GM21825 (cell line): ENCODE results near the gene C20orf204.

Source experiments
- ATAC-seq: cut with Tn5 transposase; IDR thresholded peaks from one replicate; pipeline ENCODE4 v1.9.1; 2021; ENCODE audit warnings: mild to moderate bottlenecking, moderate library complexity; ENCODE audit not compliant: unreplicated experiment

Gene C20orf204

GRCh38 chr20:64041040-64041780 lies 5.2 kb downstream of the C20orf204 start:
- ATAC-seq: no peak

GRCh38 chr20:64041781-64042053 lies 5.7 kb downstream of the C20orf204 start:
- no peak for ATAC-seq

- no peak for ATAC-seq
Measured at GRCh38 chr20:64042054-64042781, 6.2 kb downstream of the C20orf204 start.

GRCh38 chr20:64043768-64044167 lies 7.8 kb downstream of the C20orf204 start:
- no peak for ATAC-seq

- ATAC-seq: no peak
Measured at GRCh38 chr20:64044484-64045247, 8.7 kb downstream of the C20orf204 start.

GRCh38 chr20:64045346-64046011 lies 9.5 kb downstream of the C20orf204 start:
- no peak for ATAC-seq

- ATAC-seq: no peak
Measured at GRCh38 chr20:64047046-64047389, 11.0 kb downstream of the C20orf204 start.

- ATAC-seq: no peak
Measured at GRCh38 chr20:64047968-64048401, 12.0 kb downstream of the C20orf204 start.

- ATAC-seq: no peak
Measured at GRCh38 chr20:64048402-64049044, 12.5 kb downstream of the C20orf204 start.

GRCh38 chr20:64049060-64049877 lies 13.3 kb downstream of the C20orf204 start, which contains the start of gene SOX18:
SOX18 (minus strand) TSS chr20:64049639; CDS start chr20:64049516, 123 bp downstream.
- no peak for ATAC-seq

- ATAC-seq: no peak
Measured at GRCh38 chr20:64049878-64050260, 13.9 kb downstream of the C20orf204 start.

GRCh38 chr20:64050261-64051032 lies 14.5 kb downstream of the C20orf204 start:
- no peak for ATAC-seq

GRCh38 chr20:64051033-64051452 lies 15.1 kb downstream of the C20orf204 start:
- ATAC-seq: no peak

GRCh38 chr20:64051561-64052325 lies 15.8 kb downstream of the C20orf204 start:
- ATAC-seq: no peak

GRCh38 chr20:64052326-64052722 lies 16.3 kb downstream of the C20orf204 start:
- no peak for ATAC-seq

GRCh38 chr20:64052987-64053840 lies 17.2 kb downstream of the C20orf204 start:
- no peak for ATAC-seq

- ATAC-seq: no peak
Measured at GRCh38 chr20:64053841-64054661, 18.1 kb downstream of the C20orf204 start.
